Right cardiac atrium (tissue), 5 donors: ENCODE data around the gene MRPL27. TPM values are rescaled to one million over a fixed set of nuclear protein-coding genes. Genes with fewer than 3 reads are reported as not detected.
"Not testable (repeated sequence)": the region's sequence is repeated elsewhere in the genome, so short reads cannot be mapped to it uniquely, and the experiment has no call there.

Source experiments
- ATAC-seq, 2 donors: fragments of 200-7000 bp; cut with Tn5 transposase; one replicate each; pipeline versions ENCODE4 v1.8.0 to v1.9.1; 2020; ENCODE audit warnings: moderate library complexity in 2 of 2, mild to moderate bottlenecking in 1 of 2
- DNase-seq, 3 donors: peaks; one replicate each; pipeline ENCODE4 v3.0.0-alpha.2; 2020
- H3K27ac ChIP-seq: one replicate; pipeline ENCODE4 v1.5.1; 2013; ENCODE audit warnings: mild to moderate bottlenecking, low read length, control low read depth, moderate library complexity
- H3K27me3 ChIP-seq: one replicate; pipeline ENCODE4 v1.6.1; 2013; ENCODE audit not compliant: control insufficient read depth, insufficient read depth
- H3K4me1 ChIP-seq: one replicate; pipeline ENCODE4 v1.6.1; 2013; ENCODE audit warnings: low read length; ENCODE audit not compliant: control insufficient read depth, insufficient read depth
- H3K4me3 ChIP-seq: one replicate; pipeline ENCODE4 v1.5.1; 2013; ENCODE audit warnings: low read length, control low read depth
- H3K9me3 ChIP-seq: one replicate; pipeline ENCODE4 v1.6.1; 2013; ENCODE audit warnings: low read length; ENCODE audit not compliant: control insufficient read depth
- WGBS: extraction: QIAGEN DNeasy Blood & Tissue Kit; methylation state at CpG from one replicate; pipeline ENCODE4 v1.1.7; 2013; 5-methylcytosine and 5-hydroxymethylcytosine counted together
- intact Hi-C, 4 donors: fragments of 100-400 bp; cut with DNase I; formaldehyde crosslinking; loops; one replicate each; pipeline versions ENCODE4 v1.11.0 to v1.14.0; 2022 to 2023
- long read RNA-seq, 4 donors: library from polyadenylated mRNA; unstranded; transcript quantifications; one replicate each; pipeline ENCODE4 v2.0.0, GENCODE V29; 2020 to 2021
- polyA plus RNA-seq: library from polyadenylated mRNA; stranded (reverse); fragments of 200-250 nt; gene quantifications from one replicate; pipeline ENCODE4 v1.2.3, GENCODE V29; 2013
- total RNA-seq, 4 donors: library from RNA; stranded (reverse); fragmentation: NEBNext Ultra II Directional; extraction: Animal tissue kit (Norgen Biotek cat#: 25700); gene quantifications; one replicate each; pipeline ENCODE4 v1.2.1, GENCODE V29; 2021
- donor health status: healthy with polysubstance abuse.
- donor health status: DM: no; HTN: yes; CAD: no.
- donor health status: DM: no; HTN: no; CAD: no.
- donor health status: DM: no; HTN: yes; CAD: no; lungs with severe emphysema.
- donor health status: DM: yes; HTN: yes; CAD: no.

The MRPL27 gene
- 10 to 100 TPM; 74.4 to 93.0 (median 82.0) TPM for total RNA-seq
- polyA plus RNA-seq, result 194 TPM
- long read RNA-seq, donor 1, transcript MRPL27-202 (3 exons, 2,441 nt), result minor isoform, 5 of 76 reads
- long read RNA-seq, donor 1, transcript MRPL27-201 (4 exons, 716 nt), result major isoform, 66 of 76 reads
- long read RNA-seq, donor 1, partial matches to known transcripts, result 1 of 76 reads
- long read RNA-seq, donor 1, other reads (novel, unspliced or antisense), result 3 of 76 reads
- long read RNA-seq, donor 2, transcript MRPL27-201 (4 exons, 716 nt), result major isoform, 34 of 42 reads
- long read RNA-seq, donor 2, partial matches to known transcripts, result 0 of 42 reads
- long read RNA-seq, donor 2, other reads (novel, unspliced or antisense), result 6 of 42 reads
- long read RNA-seq, donor 3, transcript MRPL27-201 (4 exons, 716 nt), result major isoform, 21 of 48 reads
- long read RNA-seq, donor 3, transcript MRPL27-202 (3 exons, 2,441 nt), result minor isoform, 15 of 48 reads
- long read RNA-seq, donor 3, partial matches to known transcripts, result 2 of 48 reads
- long read RNA-seq, donor 3, other reads (novel, unspliced or antisense), result 10 of 48 reads
- long read RNA-seq, donor 4, transcript MRPL27-201 (4 exons, 716 nt), result major isoform, 24 of 30 reads
- long read RNA-seq, donor 4, partial matches to known transcripts, result 0 of 30 reads
- long read RNA-seq, donor 4, other reads (novel, unspliced or antisense), result 5 of 30 reads

GRCh38 chr17:50372758-50373556 lies at the start of gene MRPL27, which contains the start of gene EME1:
Gene MRPL27 (minus strand): TSS chr17:50373184. CDS start chr17:50373170, 14 bp downstream.
Gene EME1 (plus strand): TSS chr17:50373229. CDS start chr17:50375209, 1,980 bp downstream.
- DNase-seq, result peak; percentile 86 to 94 (median 91)
- no peaks in the 10 kb centered on the region for H3K27me3 ChIP-seq
- peak; percentile 94 to 95 for ATAC-seq
- peak within 1 kb of the TSS; percentile 88 for H3K27ac ChIP-seq
- peak within 1 kb of the TSS; percentile 56 for H3K4me3 ChIP-seq
- no peaks in the 10 kb centered on the region for H3K9me3 ChIP-seq
- no peaks in the 10 kb centered on the region for H3K4me1 ChIP-seq
- intact Hi-C loops, result no loop called here
- 1% methylated on average over 42 of the region's 42 CpGs for WGBS

- 96% methylated on average over 2 of the region's 2 CpGs for WGBS
- intact Hi-C loops, result no loop called here
- no peaks in the 10 kb centered on the region for H3K27me3 ChIP-seq
- DNase-seq, result no peak
- no peak overlapping the region for H3K4me3 ChIP-seq
- no peak overlapping the region for H3K27ac ChIP-seq
- ATAC-seq, result no peak
- peaks cover 11% of the 10 kb centered on the region for H3K4me1 ChIP-seq
- no peaks in the 10 kb centered on the region for H3K9me3 ChIP-seq
These were observed 49.8 kb upstream of the MRPL27 start for GRCh38 chr17:50422738-50423137.

GRCh38 chr17:50421308-50422051 lies 48.5 kb upstream of the MRPL27 start:
- DNase-seq (no peak), ATAC-seq (no peak)
- Histone ChIP-seq H3K27me3 (no peaks in the 10 kb centered on the region), H3K4me3 (peak overlapping the region; percentile 36), H3K9me3 (no peaks in the 10 kb centered on the region), H3K4me1 (peaks cover 7% of the 10 kb centered on the region), H3K27ac (peak overlapping the region; percentile 55)
- intact Hi-C loops, result no loop called here
- WGBS, result 31% methylated on average over 3 of the region's 3 CpGs

GRCh38 chr17:50420419-50421112 lies 47.6 kb upstream of the MRPL27 start:
- peaks cover 6% of the 10 kb centered on the region for H3K4me1 ChIP-seq
- peak; percentile 84 to 88 for ATAC-seq
- DNase-seq, result peak in 2 of 3 donors; percentile 37 to 70
- no peaks in the 10 kb centered on the region for H3K27me3 ChIP-seq
- no peak overlapping the region for H3K4me3 ChIP-seq
- H3K27ac ChIP-seq, result peak overlapping the region; percentile 70
- 68% methylated on average over 6 of the region's 6 CpGs for WGBS
- intact Hi-C loops, result no loop called here
- no peaks in the 10 kb centered on the region for H3K9me3 ChIP-seq

GRCh38 chr17:50419577-50419976 lies 46.6 kb upstream of the MRPL27 start:
- H3K4me3 ChIP-seq, H3K27ac ChIP-seq, H3K27me3 ChIP-seq, ATAC-seq, DNase-seq, H3K9me3 ChIP-seq, H3K4me1 ChIP-seq, intact Hi-C loops: not testable (repeated sequence)
- 97% methylated on average over 10 of the region's 10 CpGs for WGBS

GRCh38 chr17:50414808-50415207 lies 41.8 kb upstream of the MRPL27 start:
- Histone ChIP-seq H3K27ac (no peak overlapping the region), H3K4me1 (no peaks in the 10 kb centered on the region), H3K9me3 (no peaks in the 10 kb centered on the region), H3K4me3 (no peak overlapping the region), H3K27me3 (no peaks in the 10 kb centered on the region)
- DNase-seq, result no peak
- no peak for ATAC-seq
- intact Hi-C loops, result no loop called here
- WGBS, result 82% methylated on average over 3 of the region's 3 CpGs

- ATAC-seq (no peak), DNase-seq (no peak)
- Histone ChIP-seq H3K9me3 (no peaks in the 10 kb centered on the region), H3K27me3 (no peaks in the 10 kb centered on the region), H3K27ac (no peak overlapping the region), H3K4me3 (no peak overlapping the region), H3K4me1 (no peaks in the 10 kb centered on the region)
- WGBS, result 83% methylated on average over 4 of the region's 4 CpGs
- intact Hi-C loops, result no loop called here
These were observed 39.3 kb upstream of the MRPL27 start for GRCh38 chr17:50412188-50412732.

GRCh38 chr17:50407921-50408320 lies 34.9 kb upstream of the MRPL27 start:
- ATAC-seq (no peak), DNase-seq (no peak)
- 85% methylated on average over 4 of the region's 4 CpGs for WGBS
- no peaks in the 10 kb centered on the region for H3K4me1 ChIP-seq
- intact Hi-C loops, result no loop called here
- no peaks in the 10 kb centered on the region for H3K27me3 ChIP-seq
- H3K9me3 ChIP-seq, result no peaks in the 10 kb centered on the region
- no peak overlapping the region for H3K27ac ChIP-seq
- H3K4me3 ChIP-seq, result no peak overlapping the region

GRCh38 chr17:50406578-50406977 lies 33.6 kb upstream of the MRPL27 start:
- ATAC-seq (no peak), DNase-seq (no peak)
- Histone ChIP-seq H3K27ac (no peak overlapping the region), H3K9me3 (no peaks in the 10 kb centered on the region), H3K27me3 (no peaks in the 10 kb centered on the region), H3K4me1 (no peaks in the 10 kb centered on the region), H3K4me3 (no peak overlapping the region)
- WGBS, result 70% methylated on average over 5 of the region's 5 CpGs
- intact Hi-C loops, result no loop called here

GRCh38 chr17:50405351-50405750 lies 32.4 kb upstream of the MRPL27 start:
- H3K27ac ChIP-seq, H3K4me1 ChIP-seq, H3K4me3 ChIP-seq, H3K9me3 ChIP-seq, DNase-seq, intact Hi-C loops, H3K27me3 ChIP-seq, ATAC-seq: not testable (repeated sequence)
- WGBS, result 86% methylated on average over 4 of the region's 4 CpGs
